ENCODE data around the gene SRGAP1.
"Not testable (repeated sequence)": the region's sequence is repeated elsewhere in the genome, so short reads cannot be mapped to it uniquely, and the experiment has no call there.

SRGAP1 gene

DNA sequence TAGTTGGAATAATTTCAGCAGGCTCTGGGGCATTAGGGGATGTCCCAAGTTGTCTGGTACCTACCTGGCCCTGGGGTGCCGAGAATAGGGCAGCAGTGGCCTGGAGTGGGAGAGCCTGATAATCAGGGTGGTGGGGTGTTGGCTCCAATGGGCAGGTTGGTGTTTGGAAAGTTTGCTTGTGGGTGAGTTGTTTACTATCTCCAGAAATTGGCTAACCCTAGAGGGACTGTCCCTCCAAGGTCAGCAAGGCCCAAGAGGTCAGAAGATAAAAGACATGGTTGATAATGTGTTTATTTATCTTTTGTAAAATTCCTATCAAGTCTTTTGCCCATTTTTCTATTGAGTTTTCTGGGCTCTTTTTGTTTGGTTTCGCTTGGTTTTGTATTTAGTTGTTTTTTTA lies 272.5 kb downstream of the SRGAP1 start:
- no peak for DNase-seq

DNA sequence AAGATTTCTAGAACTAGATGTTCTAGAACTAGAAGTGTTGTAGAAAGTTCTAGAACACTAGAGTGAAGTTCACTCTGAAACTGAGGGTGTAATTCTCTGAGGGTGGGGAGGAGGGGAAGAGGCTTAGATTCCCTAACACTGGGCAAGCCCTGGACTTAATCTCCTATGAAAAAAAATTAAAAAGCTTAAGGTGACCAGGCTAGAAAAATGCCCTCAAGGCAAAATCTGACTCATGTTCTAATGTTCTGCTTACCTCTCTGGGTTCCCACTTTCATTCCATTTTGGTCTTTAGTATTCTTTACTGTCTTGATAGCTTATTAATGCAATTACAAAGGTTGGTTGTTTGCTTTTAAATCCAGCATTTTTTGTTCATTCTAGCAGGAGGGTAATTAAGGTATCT lies 276.1 kb downstream of the SRGAP1 start:
- no peak for DNase-seq

DNA sequence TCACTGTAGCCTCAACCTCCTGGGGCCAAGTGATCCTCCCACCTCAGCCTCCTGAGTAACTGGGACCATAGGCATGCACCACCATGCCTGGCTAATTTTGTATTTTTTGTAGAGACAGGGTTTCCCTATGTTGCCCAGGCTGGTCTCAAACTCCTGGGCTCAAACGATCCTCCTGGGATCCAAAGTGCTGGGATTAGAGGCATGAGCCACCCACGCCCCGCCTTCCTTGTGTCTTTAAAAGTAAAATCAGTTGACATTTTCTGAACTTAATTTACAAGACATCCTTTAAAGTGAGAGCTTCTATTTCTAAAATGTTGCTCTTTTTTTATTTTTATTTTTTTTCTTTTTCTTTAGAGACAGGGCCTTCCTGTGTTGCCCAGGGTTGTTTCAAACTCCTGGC lies 276.6 kb downstream of the SRGAP1 start:
- not testable (repeated sequence) for DNase-seq

DNA sequence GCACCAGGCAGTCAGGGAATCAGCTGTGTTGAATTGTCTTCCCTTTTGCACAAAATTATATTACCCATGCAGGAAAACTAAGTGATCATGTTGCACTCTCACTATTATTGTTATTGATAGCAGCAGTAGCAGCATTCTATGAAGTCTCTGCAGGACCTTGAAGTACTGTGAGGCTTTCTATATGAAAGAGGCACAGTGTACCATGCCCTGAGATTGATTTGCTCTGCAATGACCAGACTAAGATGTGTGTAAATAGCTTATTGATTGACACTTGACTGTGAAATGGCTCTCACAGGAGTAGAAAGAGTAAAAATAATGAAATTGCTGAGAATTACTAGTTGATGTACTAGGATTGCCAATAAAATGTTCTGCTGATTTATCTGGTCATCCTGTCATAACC lies 277.7 kb downstream of the SRGAP1 start:
- no peak for DNase-seq

DNA sequence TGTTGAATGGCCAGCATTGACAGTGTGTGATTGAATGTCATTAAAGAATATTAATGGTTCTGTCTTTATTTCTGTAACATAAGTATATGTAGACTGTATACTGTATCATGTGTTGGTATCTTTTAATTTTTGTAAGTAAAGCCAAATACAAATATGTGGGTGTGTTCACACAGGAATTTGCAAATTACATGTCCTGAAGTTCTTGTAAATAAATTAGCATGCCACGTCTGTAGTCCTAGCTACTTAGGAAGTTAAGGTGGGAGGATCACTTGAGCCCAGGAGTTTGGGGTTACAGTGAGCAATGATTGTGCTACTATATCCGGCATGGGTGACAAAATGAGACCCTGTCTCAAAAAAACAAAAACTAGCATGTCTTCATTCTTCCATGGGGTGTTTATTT lies 278.5 kb downstream of the SRGAP1 start:
- DNase-seq = no peak

DNA sequence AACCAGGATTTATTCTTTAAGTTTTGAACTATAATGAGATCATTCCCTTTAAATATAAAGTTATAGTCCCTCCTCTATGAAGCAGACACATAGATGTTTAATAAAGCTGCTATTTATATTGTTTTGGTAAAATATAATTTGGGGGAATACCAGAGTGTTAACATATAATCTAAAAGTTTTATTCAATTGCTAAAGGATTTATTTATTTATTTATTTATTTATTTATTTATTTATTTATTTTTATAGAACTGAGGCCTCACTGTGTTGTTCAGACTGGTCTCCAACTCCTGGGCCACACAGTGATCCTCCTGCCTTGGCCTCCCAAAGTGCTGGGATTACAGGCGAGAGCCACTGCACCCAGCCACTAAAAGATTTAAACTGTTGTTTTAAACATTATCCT lies 278.9 kb downstream of the SRGAP1 start:
- no peak for DNase-seq

DNA sequence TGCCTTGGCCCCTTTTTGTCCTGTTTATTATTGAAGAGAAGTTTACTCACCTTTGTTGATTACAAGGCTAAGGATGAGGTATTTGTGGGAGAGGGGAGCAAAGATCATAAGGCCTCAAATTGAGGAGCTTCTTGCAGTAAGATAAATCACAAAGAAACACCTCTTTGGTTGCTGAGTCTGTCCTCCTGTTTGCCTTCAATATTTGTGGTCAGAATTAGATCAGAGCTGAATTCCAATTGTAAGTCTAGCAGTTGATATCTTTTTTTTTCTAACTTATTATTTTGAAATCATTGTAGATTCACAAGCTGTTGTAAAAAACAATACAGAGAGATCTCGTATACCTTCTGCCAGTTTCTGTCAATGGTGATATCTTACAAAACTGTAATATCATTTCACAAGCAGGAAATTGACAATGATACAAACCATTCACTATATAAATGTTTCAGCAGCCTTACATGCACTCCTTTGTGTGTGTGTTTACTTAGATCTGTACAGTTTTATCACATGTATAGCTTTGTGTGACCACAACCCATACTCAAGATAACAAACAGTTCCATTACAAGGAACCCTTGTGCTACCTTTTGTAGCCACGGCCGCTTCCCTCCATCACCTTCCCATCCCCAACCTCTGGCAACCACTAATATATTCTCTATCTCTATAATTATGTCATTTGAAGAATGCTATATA lies 280.2 kb downstream of the SRGAP1 start:
- no peak for DNase-seq

DNA sequence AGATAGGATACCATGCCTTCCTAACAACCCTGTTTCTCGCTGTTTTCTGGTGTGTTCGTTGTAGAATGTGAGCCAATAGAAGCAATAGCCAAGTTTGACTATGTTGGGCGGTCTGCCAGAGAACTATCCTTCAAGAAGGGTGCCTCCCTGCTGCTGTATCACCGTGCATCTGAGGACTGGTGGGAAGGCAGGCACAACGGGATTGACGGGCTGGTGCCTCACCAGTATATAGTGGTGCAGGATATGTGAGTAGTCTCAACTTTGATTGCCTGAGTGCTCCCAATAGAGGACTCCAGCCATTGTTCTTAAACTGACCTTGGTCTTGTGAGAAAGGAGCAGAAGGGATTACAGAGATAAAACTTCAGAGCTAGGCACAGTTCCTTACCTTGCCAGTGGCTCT lies 281.4 kb downstream of the SRGAP1 start:
- no peak for DNase-seq

DNA sequence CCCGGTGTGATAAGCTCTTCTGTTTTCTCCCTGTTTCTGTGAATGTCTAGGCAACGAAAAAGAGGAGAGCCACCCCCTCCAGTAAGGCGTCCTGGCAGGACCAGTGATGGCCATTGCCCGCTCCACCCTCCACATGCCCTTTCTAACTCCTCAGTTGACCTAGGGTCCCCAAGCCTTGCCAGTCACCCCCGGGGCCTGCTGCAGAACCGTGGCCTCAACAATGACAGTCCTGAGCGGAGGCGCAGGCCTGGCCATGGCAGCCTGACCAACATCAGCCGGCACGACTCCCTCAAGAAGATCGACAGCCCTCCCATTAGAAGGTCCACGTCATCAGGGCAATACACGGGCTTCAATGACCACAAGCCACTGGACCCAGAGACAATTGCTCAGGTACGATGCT lies 283.3 kb downstream of the SRGAP1 start:
- DNase-seq = no peak

DNA sequence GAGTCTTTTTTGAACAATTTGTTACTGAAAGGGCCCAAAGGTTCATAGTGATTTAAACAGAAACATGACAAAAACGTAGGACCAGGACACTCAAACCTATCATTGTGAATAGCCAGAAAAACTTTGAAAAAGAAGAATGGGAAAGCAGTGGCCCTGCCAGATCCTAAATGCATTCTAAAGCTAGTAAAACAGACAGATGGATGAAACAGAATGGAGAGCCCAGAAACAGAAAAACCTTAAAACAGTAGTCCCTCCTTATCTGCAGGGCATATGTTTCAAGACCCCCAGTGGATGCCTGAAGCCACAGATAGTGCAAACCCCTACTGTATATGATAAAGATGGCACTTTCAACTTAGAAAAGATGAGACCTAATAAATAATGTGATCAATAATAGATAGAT lies 283.9 kb downstream of the SRGAP1 start:
- no peak for DNase-seq

DNA sequence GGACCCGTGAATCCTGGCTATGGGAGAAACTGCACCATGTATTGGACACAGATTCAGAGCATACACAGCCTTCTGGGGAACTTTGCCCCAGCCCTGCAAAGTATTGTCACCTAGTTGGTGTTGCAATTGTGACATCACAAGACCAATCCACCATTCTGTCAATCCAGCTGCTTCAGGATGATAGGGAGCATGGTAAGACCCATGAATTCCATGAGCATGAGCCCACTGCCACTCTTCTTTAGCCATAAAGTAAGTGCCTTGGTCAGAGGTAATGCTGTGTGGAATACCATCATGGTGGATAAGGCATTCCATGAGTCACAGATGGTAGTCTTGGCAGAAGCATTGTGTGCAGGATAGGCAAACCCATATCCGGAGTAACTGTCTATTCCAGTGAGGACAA lies 286.0 kb downstream of the SRGAP1 start:
- DNase-seq = not testable (repeated sequence)

DNA sequence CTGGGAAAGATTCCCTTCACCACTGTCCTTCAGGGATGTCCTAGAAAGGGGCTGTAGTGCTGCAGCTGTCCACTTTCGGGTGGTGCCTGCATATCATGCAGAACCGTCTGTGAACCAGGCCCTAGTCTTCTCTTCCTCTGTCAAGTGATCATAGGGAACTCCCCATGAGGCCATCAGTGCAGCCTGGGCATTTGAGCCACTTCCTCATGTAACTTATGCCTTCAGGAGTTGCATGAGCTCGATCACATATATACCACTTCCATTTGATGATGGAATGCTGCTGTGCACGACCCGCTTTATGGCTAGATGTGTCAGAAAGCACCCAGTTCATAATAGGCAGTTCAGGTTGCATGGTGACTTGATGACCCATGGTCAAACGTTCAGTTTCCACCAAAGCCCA lies 287.0 kb downstream of the SRGAP1 start:
- DNase-seq = not testable (repeated sequence)

DNA sequence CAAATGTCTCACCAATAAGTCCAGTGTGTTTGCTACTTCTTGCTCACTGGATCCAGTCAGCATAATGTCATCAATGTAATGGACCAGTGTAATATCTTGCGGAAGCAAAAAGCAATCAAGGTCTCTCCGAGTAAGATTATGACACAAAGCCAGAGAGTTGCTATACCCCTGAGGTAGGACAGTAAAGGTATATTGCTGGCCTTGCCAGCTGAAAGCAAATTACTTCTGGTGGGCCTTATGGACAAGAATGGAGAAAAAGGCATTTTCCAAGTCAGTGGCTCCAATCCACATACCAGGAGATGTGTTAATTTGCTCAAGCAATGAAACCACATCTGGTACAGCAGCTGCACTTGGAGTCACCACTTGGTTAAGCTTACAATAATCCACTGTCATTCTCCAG lies 288.2 kb downstream of the SRGAP1 start:
- DNase-seq = not testable (repeated sequence)

DNA sequence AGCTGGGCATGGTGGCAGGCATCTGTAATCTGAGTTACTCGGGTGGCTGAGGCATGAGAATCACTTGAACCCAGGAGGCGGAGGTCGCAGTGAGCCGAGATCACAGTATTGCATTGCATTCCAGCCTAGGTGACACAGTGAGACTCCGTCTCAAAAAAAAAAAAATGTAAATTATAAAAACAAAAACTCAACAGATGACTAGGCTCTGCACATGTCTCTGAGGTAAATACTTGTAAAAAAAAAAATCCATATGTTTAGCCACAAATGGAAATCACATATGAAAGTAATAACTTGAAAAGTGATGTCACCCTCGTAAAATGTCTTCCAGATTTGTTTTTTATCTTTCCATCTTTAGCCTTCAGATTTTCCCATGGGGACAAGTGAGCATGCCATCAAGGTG lies 292.6 kb downstream of the SRGAP1 start:
- no peak for DNase-seq

DNA sequence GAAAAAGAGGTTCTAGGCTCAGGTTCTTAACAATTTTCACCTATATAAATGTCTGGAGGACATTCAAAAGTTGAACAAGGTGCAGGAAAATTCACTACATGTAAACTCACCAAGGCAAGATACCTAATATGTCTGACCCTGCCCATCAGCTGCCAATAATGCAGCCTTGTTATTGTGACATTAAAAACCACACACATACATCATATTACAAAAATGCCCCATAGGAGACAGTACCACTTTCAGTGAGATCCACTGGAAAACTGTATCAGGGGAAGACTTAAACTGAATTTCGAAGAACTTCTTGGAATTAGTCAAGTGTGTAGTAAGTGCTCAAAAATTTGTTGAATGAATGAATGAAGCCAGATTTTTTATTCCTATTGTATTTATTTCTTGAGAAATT lies 294.5 kb downstream of the SRGAP1 start:
- DNase-seq = no peak

DNA sequence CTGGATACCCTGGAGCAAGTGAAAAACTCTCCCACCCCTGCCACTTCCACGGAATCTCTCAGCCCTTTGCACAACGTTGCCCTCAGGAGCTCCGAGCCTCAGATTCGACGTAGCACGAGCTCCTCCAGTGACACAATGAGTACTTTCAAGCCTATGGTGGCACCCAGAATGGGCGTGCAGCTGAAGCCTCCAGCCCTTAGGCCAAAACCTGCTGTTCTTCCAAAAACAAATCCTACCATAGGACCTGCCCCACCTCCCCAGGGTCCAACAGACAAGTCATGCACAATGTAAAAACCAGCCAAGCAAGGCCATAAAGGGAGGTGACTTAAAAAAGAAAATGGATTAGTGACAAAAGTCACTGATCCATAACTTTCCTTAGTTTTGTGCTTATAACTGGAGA lies 297.9 kb downstream of the SRGAP1 start:
- DNase-seq = no peak

DNA sequence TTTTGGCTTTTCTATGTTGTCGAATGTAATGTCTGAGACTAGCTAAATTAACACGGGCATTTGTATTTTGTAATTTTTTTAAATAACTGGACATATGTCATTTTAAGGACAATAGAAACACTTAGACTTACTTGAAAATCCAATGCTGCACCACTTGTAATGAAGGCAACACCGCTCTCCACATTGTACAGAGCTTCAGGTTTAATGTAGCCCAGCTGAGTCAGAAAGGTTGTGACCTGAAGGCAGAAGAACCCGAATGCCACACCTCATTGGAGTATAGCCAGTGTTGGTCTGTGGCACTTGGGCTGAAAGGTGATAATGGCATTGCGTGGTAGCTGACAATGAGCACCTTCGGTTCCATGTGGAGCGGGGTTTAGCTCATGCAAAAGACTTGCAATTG lies 298.3 kb downstream of the SRGAP1 start:
- DNase-seq = no peak

DNA sequence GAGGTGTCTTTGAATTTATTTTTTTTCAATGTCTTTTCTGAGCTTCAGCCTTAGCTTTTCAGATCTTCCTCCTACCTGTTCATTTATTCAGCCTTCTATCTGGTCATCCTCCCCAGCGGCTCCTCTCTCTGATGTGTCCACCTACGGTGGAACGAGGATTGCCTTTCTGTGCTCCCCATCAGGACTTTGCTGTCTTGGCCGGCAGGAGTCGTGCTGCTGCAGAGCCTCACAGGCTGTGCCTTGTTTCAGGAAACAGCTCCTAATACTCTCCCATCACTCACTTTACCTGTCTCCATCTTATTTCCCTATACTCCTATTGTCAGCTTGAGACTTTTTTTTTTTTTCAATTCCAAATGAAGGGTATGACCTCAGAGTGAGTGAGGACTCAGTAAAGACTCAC lies 300.7 kb downstream of the SRGAP1 start:
- no peak for DNase-seq

DNA sequence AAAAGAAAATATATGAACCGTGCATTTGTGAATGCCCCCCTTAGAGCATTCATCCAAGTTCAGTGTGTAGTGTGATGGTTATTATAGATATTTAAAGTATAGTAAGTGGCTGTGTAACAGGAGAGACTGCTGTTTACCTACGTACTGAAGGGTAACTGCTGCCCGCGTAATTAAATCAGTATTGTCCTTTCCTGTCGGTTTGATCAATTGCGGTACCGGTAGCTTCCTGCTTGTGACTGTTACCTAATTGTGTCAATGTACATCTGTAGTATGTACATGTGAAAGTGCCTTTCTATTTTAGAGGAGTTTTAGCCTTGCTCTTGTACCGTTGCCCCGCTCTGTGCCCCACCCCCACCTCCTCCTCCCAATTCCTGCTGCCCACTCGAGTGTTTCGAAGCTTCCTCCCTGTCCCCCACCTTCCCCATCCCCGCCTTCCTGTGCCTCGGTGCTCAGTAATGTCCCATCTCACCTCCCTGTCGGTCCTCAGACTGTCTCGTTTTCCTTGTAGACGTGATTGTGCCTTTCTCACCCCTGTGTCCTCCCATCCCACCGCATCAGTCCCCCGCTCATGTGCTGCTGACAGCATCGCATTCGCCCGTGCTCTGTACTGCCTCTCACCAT lies 302.6 kb downstream of the SRGAP1 start:
- peak in 5 of 51 donors; percentile 3 to 13 (median 9) for DNase-seq

DNA sequence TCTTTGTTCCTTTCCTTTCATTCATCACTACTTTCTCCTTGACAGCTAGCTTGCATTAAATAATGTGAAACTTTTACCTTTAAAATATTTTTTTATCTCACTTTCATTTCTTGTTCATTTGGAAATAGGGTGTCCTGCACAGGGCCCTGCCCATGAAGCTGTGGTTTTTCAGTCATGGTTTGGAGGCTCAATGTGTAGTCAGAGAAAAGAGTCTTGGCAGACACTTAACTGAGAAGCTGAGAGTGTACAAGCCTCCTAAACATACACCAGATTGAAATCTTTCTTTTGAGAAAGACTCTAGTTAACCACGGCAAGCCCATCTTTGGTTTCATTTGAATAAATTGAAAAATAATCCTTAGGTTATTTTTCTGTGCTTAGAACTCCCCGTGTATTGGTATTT lies 303.4 kb downstream of the SRGAP1 start:
- DNase-seq = no peak

DNA sequence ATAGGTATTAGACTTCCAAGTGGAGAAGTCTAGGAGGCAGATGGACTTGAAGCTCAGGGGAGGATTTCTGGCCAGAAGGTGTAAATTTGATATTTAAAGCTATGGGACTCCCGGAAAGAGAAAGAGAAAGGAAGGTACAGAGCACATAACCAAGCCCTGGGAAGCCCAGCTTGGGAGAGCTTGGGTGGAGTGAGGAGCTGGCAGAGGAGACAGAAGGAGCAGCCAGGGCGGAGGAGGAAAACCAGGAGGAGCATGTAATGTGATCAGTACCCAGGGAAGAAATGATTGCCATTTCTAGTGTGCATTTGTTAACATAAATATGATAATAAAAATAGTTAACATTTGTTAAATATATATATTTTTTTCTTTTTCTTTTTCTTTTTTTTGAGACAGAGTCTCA lies 310.2 kb downstream of the SRGAP1 start:
- no peak for DNase-seq

DNA sequence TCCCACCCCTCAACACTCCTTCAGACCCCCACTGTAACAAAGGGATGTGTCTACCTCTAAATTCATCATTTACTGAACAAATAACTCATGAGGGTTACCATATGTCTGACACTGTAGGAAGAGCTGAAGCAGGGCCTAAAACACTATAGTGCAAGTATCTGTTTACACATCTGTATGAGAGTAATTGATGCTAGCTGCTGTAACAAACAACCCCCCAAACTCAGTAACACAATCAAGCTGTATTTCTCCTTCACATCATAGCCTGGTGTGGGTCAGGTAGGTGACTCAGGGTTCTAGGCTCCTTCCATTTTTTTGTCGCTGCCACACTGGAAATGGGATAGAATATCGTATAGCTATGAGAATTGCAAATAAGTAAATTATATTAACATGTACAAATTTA lies 312.6 kb downstream of the SRGAP1 start:
- DNase-seq = no peak

DNA sequence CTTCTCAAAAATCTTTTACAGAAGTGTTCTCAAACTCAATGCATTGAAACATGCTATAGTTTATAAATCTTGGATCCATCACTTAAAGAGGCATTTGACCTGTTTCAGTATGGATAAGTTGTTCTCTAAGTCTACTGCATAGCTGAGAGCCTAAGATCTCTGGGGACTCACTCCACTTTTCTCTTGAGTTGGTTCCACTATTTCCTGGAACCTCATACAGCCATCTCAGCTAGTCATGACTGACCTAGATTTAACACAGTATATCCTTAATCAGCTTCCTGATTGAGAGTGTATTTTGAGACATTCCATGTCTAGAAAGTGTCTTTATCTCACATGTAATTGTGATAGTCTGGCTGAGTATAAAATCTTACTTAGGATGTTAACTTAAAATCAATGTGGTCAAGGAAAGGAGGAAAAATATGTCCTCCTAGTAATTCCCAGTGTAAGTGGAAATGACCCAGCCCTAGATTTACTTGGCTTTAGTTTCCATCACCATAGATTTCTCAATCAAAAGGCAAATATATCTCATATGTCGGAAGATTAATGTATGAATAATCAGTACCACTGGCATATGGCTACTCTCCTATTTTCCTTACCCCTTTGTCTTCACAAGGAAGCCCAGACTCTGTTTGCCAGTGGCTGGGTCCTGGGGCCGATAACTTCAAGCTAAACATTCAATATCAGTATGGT lies 315.7 kb downstream of the SRGAP1 start:
- no peak for DNase-seq
